ENCODE data around the gene ADGRV1. TPM values are rescaled to one million over a fixed set of nuclear protein-coding genes. Genes with fewer than 3 reads are reported as not detected.

ADGRV1 gene
- polyA plus RNA-seq, 1 of the 3 experiments (the other 2 are of a cell fraction) = 0.23 TPM

DNA sequence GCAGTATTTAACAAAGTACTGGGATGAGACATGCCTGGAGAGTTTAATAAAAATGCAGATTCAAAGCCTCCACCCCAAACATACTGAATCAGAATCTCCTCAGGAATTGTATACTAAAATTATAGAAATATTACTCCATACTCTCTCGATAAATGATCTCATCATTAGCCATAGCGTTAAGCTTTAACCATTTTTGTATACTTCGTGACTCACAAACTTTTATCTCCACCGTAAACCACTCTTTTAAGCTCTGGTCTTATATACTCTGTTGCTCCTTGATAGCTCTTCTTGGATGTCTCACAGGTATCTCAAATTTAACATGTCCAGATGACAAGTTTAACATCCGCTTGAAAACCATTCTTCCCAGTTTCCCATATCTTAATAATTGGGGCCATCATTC lies 327.8 kb downstream of the ADGRV1 start:
- H3K9me3 ChIP-seq = no peaks in the 10 kb centered on the region

DNA sequence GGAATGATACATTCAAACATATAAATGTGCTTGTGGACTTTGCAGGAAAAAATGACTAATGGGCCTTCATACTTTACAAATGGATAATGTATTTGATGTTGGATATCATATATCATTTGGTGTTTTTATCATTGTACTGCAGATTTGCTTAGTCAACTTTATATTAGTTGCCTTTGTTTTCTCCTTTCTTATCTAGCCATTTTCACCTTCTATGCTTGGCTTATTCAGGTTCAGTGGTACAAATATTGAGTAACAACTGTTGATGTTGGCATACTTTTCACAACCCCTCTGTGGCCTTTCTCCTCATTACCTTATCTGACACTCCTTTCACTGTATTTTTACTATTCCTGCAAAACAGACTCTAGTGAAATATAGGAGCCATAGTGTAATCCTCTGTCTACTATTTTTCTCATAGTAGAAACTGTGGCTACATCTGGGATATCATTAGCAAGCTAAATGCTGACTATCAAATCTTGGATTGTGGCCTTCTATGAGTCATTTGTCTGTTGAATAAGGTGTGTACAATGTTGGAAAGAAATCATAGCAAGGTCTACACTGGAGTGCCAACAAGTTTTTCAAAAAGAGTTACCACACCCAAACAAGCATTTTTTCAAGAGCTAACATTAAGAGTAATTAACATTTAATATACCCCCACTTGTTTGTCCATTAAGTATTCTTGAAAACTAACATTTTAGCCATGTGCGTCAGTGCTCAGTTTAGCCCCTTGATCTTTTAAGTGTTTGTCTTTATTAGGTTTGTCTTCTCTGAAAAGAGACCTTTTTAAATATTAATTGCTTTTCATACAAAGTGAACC lies 330.1 kb downstream of the ADGRV1 start:
- WGBS (ENCODE audit: low lambda C conversion rate) = 91% methylated on average over 1 of the region's 1 CpG
- no peak for DNase-seq
- H3K9me2 ChIP-seq = no peaks in the 10 kb centered on the region
- TF ChIP-seq JUND (IDR thresholded peaks at IDR 0.05) (no peak), TAF1 (IDR thresholded peaks at IDR 0.05; ENCODE audit: borderline replicate concordance, low read depth, low read length) (no peak), TEAD4 (IDR thresholded peaks at IDR 0.05; ENCODE audit: borderline replicate concordance, insufficient read depth) (no peak), TCF12 (IDR thresholded peaks at IDR 0.05) (no peak), FOSL2 (IDR thresholded peaks at IDR 0.05; ENCODE audit: borderline replicate concordance, low read depth) (no peak), ELF1 (IDR thresholded peaks at IDR 0.05) (no peak), FOXJ3 (CRISPR knock-in tag; IDR thresholded peaks at IDR 0.05) (no peak), MEF2A (IDR thresholded peaks at IDR 0.05; ENCODE audit: borderline replicate concordance, low read depth) (no peak), POLR2AphosphoS5 (IDR thresholded peaks at IDR 0.05; ENCODE audit: low read depth, low read length) (no peak), GABPA (IDR thresholded peaks at IDR 0.05; ENCODE audit: low read depth) (no peak), EP300 (IDR thresholded peaks at IDR 0.05; ENCODE audit: borderline replicate concordance in 1 of 2, low read depth in 1 of 2, low read length in 1 of 2) (no peak), NRF1 (IDR thresholded peaks at IDR 0.05; ENCODE audit: low read depth, low read length) (no peak), FOXM1 (IDR thresholded peaks at IDR 0.05; ENCODE audit: low read depth) (no peak), RCOR1 (IDR thresholded peaks at IDR 0.05; ENCODE audit: low read length) (no peak), YY1 (IDR thresholded peaks at IDR 0.05; ENCODE audit: low read depth) (no peak)
- TF ChIP-seq, protein P1, sequence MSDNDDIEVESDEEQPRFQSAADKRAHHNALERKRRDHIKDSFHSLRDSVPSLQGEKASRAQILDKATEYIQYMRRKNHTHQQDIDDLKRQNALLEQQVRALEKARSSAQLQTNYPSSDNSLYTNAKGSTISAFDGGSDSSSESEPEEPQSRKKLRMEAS (IDR thresholded peaks at IDR 0.05; ENCODE audit: low read depth) = no peak
- TF ChIP-seq, protein P2, sequence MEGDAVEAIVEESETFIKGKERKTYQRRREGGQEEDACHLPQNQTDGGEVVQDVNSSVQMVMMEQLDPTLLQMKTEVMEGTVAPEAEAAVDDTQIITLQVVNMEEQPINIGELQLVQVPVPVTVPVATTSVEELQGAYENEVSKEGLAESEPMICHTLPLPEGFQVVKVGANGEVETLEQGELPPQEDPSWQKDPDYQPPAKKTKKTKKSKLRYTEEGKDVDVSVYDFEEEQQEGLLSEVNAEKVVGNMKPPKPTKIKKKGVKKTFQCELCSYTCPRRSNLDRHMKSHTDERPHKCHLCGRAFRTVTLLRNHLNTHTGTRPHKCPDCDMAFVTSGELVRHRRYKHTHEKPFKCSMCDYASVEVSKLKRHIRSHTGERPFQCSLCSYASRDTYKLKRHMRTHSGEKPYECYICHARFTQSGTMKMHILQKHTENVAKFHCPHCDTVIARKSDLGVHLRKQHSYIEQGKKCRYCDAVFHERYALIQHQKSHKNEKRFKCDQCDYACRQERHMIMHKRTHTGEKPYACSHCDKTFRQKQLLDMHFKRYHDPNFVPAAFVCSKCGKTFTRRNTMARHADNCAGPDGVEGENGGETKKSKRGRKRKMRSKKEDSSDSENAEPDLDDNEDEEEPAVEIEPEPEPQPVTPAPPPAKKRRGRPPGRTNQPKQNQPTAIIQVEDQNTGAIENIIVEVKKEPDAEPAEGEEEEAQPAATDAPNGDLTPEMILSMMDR (IDR thresholded peaks at IDR 0.05) = no peak
- TF ChIP-seq, protein P3, sequence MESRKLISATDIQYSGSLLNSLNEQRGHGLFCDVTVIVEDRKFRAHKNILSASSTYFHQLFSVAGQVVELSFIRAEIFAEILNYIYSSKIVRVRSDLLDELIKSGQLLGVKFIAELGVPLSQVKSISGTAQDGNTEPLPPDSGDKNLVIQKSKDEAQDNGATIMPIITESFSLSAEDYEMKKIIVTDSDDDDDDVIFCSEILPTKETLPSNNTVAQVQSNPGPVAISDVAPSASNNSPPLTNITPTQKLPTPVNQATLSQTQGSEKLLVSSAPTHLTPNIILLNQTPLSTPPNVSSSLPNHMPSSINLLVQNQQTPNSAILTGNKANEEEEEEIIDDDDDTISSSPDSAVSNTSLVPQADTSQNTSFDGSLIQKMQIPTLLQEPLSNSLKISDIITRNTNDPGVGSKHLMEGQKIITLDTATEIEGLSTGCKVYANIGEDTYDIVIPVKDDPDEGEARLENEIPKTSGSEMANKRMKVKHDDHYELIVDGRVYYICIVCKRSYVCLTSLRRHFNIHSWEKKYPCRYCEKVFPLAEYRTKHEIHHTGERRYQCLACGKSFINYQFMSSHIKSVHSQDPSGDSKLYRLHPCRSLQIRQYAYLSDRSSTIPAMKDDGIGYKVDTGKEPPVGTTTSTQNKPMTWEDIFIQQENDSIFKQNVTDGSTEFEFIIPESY (IDR thresholded peaks at IDR 0.05; ENCODE audit: borderline replicate concordance, low read depth) = no peak
- TF ChIP-seq, protein P4, sequence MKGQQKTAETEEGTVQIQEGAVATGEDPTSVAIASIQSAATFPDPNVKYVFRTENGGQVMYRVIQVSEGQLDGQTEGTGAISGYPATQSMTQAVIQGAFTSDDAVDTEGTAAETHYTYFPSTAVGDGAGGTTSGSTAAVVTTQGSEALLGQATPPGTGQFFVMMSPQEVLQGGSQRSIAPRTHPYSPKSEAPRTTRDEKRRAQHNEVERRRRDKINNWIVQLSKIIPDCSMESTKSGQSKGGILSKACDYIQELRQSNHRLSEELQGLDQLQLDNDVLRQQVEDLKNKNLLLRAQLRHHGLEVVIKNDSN (IDR thresholded peaks at IDR 0.05; ENCODE audit: borderline replicate concordance, low read depth) = no peak
- no peaks in the 10 kb centered on the region for H3K9me3 ChIP-seq
- no peaks in the 10 kb centered on the region for H3K36me3 ChIP-seq (replicated peaks in 1 of 2; ENCODE audit: control insufficient read depth in 1 of 2, insufficient read depth in 2 of 2, low read length in 1 of 2)
- CTCF ChIA-PET = interaction anchor here (1.0 to 1.6 kb wide), 3 partner anchors 23 to 531 kb away, joined by 3 to 6 read pairs (median 5); no protein-coding TSS in a partner anchor
- POLR2A ChIA-PET = no interaction called here
- H3K27ac ChIP-seq (ENCODE audit: low read depth in 2 of 2, low read length in 1 of 2) = no peak overlapping the region
- H4K20me1 ChIP-seq (ENCODE audit: insufficient read depth) = no peaks in the 10 kb centered on the region
- no peaks in the 10 kb centered on the region for H3K4me1 ChIP-seq (ENCODE audit: control insufficient read depth in 1 of 2, insufficient read depth in 2 of 2, low read depth in 1 of 2, low read length in 1 of 2)
- no peaks in the 10 kb centered on the region for H3F3A ChIP-seq (replicated peaks; ENCODE audit: insufficient read depth)
- H3K4me3 ChIP-seq (ENCODE audit: low read depth in 2 of 2, low read length in 1 of 2) = no peak overlapping the region
- H3K4me2 ChIP-seq = no peak overlapping the region
- H3K79me2 ChIP-seq (ENCODE audit: insufficient read depth) = no peaks in the 10 kb centered on the region
- no peaks in the 10 kb centered on the region for H3K27me3 ChIP-seq (ENCODE audit: insufficient read depth)
- H2AFZ ChIP-seq (ENCODE audit: low read depth) = no peak overlapping the region
- H3K9ac ChIP-seq = no peak overlapping the region

More for the DNA sequence above, 327.8 kb downstream of the ADGRV1 start:
- Histone ChIP-seq H3K27me3 (ENCODE audit: insufficient read depth) (no peaks in the 10 kb centered on the region), H3K4me1 (ENCODE audit: control insufficient read depth in 1 of 2, insufficient read depth in 2 of 2, low read depth in 1 of 2, low read length in 1 of 2) (no peaks in the 10 kb centered on the region), H4K20me1 (ENCODE audit: insufficient read depth) (no peaks in the 10 kb centered on the region), H3K4me2 (no peak overlapping the region), H3K79me2 (ENCODE audit: insufficient read depth) (no peaks in the 10 kb centered on the region), H3K9ac (no peak overlapping the region), H3K9me2 (no peaks in the 10 kb centered on the region), H2AFZ (ENCODE audit: low read depth) (no peak overlapping the region), H3K4me3 (ENCODE audit: low read depth in 2 of 2, low read length in 1 of 2) (no peak overlapping the region), H3F3A (replicated peaks; ENCODE audit: insufficient read depth) (no peaks in the 10 kb centered on the region), H3K36me3 (replicated peaks in 1 of 2; ENCODE audit: control insufficient read depth in 1 of 2, insufficient read depth in 2 of 2, low read length in 1 of 2) (no peaks in the 10 kb centered on the region), H3K27ac (ENCODE audit: low read depth in 2 of 2, low read length in 1 of 2) (no peak overlapping the region)
- WGBS (ENCODE audit: low lambda C conversion rate) = 84% methylated on average over 5 of the region's 5 CpGs
- no peak for TF ChIP-seq TEAD4 (IDR thresholded peaks at IDR 0.05; ENCODE audit: borderline replicate concordance, insufficient read depth)
- TF ChIP-seq SMC3 (IDR thresholded peaks at IDR 0.05; ENCODE audit: low read depth, low read length) = no peak
- TF ChIP-seq TAF1 (IDR thresholded peaks at IDR 0.05; ENCODE audit: borderline replicate concordance, low read depth, low read length) = no peak
- TF ChIP-seq EZH2phosphoT487 (IDR thresholded peaks at IDR 0.05; ENCODE audit: borderline replicate concordance, low read depth) = no peak
- ChIA-PET CTCF (interaction anchor here (0.6 to 2.0 kb wide), 5 partner anchors 20 to 533 kb away, joined by 3 to 6 read pairs (median 4); no protein-coding TSS in a partner anchor), POLR2A (no interaction called here)
- no peak for DNase-seq

Measured in SK-N-SH (cell line).